Activated B cell treated with CpG ODN at 0.5 μM for 24 hours (primary cell): ENCODE results near the gene CACNB4. TPM values are rescaled to one million over a fixed set of nuclear protein-coding genes. Genes with fewer than 3 reads are reported as not detected.

Experiments used
- ATAC-seq: fragments of 200-7000 bp; cut with Tn5 transposase; one replicate; pipeline ENCODE4 v1.10.0; 2021; ENCODE audit warnings: low read depth, mild to moderate bottlenecking, moderate library complexity
- CTCF ChIA-PET: fragments of 350-600 bp; sonication (Branson Sonifier 250); formaldehyde crosslinking; loops from one replicate; lab custom pipeline; 2021; ENCODE audit warnings: antibody characterized with exemption; lab: Charles Lee
- POLR2A ChIA-PET: fragments of 350-600 bp; sonication (Branson Sonifier 250); formaldehyde crosslinking; loops from one replicate; lab custom pipeline; 2021; ENCODE audit warnings: antibody characterized with exemption; lab: Charles Lee
- DNase-seq: peaks from one replicate; pipeline ENCODE4 v3.0.0; 2022
- H3K27ac Mint-ChIP-seq: one replicate; pipeline ENCODE4 v1.8.0; 2020; ENCODE audit warnings: mixed read lengths
- H3K27me3 Mint-ChIP-seq: one replicate; pipeline ENCODE4 v1.8.0; 2021; ENCODE audit warnings: mixed read lengths
- H3K36me3 Mint-ChIP-seq: one replicate; pipeline ENCODE4 v1.8.0; 2021; ENCODE audit warnings: low read depth, mixed read lengths
- H3K4me1 Mint-ChIP-seq: one replicate; pipeline ENCODE4 v1.8.0; 2021; ENCODE audit warnings: mixed read lengths
- H3K4me3 Mint-ChIP-seq: one replicate; pipeline ENCODE4 v1.8.0; 2020; ENCODE audit warnings: mild to moderate bottlenecking, mixed read lengths
- H3K9me3 Mint-ChIP-seq: one replicate; pipeline ENCODE4 v1.8.0; 2020; ENCODE audit warnings: mixed read lengths
- intact Hi-C: fragments of 100-400 bp; cut with micrococcal nuclease; formaldehyde crosslinking; loops from one replicate; pipeline ENCODE4 v1.15.1; 2024
- total RNA-seq: library from RNA; stranded (reverse); gene quantifications from 2 replicates; pipeline ENCODE4 v1.2.3, GENCODE V29; 2022
- TF ChIP-seq, protein P1 (sequence below): fragments of 200-600 bp; IDR thresholded peaks from one replicate; pipeline ENCODE4 v1.8.0; 2022; ENCODE audit warnings: antibody characterized with exemption, mild to moderate bottlenecking

The CACNB4 gene
- total RNA-seq, 1 donor from 2014 or later, result 0.86 TPM

DNA sequence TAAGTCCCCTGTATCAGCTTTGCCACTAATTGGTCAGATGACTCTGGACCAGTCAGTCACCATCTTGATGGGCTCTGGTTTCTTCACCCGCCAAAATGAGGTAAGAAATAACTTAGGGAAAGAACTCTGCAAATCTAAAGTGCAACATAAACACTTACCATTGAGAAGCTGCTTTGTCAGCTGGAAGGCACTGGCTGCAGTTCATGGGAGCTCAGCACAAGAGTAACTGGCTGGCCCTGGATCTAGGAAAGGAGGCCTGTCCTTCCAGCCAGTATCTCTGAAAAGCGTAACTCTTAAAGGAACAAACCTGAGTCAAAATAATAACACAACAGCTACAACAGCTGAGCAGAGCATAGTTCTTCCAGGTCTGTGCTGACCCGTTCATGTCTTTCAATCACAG lies 123.9 kb downstream of the CACNB4 start:
- TF ChIP-seq, protein P1, sequence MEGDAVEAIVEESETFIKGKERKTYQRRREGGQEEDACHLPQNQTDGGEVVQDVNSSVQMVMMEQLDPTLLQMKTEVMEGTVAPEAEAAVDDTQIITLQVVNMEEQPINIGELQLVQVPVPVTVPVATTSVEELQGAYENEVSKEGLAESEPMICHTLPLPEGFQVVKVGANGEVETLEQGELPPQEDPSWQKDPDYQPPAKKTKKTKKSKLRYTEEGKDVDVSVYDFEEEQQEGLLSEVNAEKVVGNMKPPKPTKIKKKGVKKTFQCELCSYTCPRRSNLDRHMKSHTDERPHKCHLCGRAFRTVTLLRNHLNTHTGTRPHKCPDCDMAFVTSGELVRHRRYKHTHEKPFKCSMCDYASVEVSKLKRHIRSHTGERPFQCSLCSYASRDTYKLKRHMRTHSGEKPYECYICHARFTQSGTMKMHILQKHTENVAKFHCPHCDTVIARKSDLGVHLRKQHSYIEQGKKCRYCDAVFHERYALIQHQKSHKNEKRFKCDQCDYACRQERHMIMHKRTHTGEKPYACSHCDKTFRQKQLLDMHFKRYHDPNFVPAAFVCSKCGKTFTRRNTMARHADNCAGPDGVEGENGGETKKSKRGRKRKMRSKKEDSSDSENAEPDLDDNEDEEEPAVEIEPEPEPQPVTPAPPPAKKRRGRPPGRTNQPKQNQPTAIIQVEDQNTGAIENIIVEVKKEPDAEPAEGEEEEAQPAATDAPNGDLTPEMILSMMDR, result no peak
- no peak overlapping the region for H3K27ac Mint-ChIP-seq
- H3K4me3 Mint-ChIP-seq, result no peak overlapping the region
- H3K9me3 Mint-ChIP-seq, result no peaks in the 10 kb centered on the region
- H3K4me1 Mint-ChIP-seq, result no peaks in the 10 kb centered on the region
- H3K36me3 Mint-ChIP-seq, result no peaks in the 10 kb centered on the region
- intact Hi-C loops, result no loop called here
- CTCF ChIA-PET, result no interaction called here
- H3K27me3 Mint-ChIP-seq, result peaks cover 3% of the 10 kb centered on the region
- ATAC-seq (no peak), DNase-seq (no peak)
- POLR2A ChIA-PET, result no interaction called here

DNA sequence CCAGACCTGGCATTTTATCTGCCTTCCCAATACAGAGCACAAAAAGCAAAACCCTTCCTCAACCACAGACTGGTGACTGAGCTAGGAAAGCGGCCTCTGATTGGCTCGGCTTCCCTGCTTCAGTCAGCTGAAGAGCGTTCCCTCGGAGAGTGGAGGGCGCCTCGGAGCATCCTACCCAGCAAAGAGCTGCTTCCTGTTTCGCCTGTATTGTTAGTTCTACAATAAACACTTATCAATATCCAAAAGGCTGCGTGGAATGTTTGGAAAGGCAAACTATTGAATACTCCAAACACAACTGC lies 125.0 kb downstream of the CACNB4 start:
- no peak for DNase-seq
- H3K27ac Mint-ChIP-seq, result no peak overlapping the region
- TF ChIP-seq, protein P1, result no peak
- no peaks in the 10 kb centered on the region for H3K36me3 Mint-ChIP-seq
- CTCF ChIA-PET, result no interaction called here
- ATAC-seq, result no peak
- no peaks in the 10 kb centered on the region for H3K9me3 Mint-ChIP-seq
- H3K4me3 Mint-ChIP-seq, result no peak overlapping the region
- peaks cover 3% of the 10 kb centered on the region for H3K27me3 Mint-ChIP-seq
- intact Hi-C loops, result no loop called here
- POLR2A ChIA-PET, result interaction anchor here (0.6 kb wide), 1 partner anchor 710 kb away, joined by 9 read pairs; no protein-coding TSS in a partner anchor
- no peaks in the 10 kb centered on the region for H3K4me1 Mint-ChIP-seq

DNA sequence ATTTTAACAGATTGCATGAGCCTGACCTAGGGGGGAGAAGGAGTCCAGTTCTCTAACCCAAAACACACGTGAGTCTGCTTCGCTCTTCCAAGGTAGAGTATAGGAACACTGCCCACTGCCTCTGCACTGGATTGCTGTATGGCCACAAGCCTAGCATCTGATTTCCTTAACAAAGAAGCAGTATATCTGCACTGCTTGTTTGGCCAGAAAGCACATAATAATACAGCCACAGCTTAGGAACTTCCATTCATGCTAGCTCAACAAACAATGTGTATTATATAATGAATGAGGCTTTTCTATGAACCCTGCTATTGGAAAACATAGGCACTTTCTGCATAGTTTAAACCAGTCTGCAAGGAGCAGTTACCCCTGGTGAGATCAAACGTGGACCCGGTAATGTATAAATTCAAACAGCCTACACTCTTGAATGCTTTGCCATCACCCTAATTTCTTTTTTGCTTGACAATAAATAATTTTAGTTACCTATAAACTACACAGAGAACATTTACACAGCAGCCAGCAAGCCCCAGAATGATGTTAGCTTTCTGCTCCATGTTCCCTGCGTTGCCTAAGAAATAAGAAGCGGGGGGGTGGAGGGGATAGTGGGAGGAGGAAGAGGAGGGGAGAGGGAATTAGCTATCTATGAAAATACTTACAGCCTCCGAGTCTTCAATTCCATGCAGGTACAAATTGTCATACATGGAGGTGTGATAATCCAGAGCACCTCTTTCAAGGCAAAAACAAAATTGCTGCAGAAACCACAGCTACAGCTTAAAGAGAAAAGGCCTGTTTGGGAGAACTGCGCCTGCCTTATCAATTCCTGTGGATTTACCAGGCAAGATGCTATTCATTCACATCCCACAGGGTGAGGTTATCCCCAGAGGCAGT lies 125.6 kb downstream of the CACNB4 start:
- intact Hi-C loops, result no loop called here
- CTCF ChIA-PET, result no interaction called here
- TF ChIP-seq, protein P1, result no peak
- H3K27ac Mint-ChIP-seq, result no peak overlapping the region
- POLR2A ChIA-PET, result interaction anchor here (0.6 kb wide), 1 partner anchor 709 kb away, joined by 9 read pairs; no protein-coding TSS in a partner anchor
- H3K4me3 Mint-ChIP-seq, result no peak overlapping the region
- peaks cover 3% of the 10 kb centered on the region for H3K27me3 Mint-ChIP-seq
- ATAC-seq (no peak), DNase-seq (no peak)
- no peaks in the 10 kb centered on the region for H3K4me1 Mint-ChIP-seq
- H3K36me3 Mint-ChIP-seq, result no peaks in the 10 kb centered on the region
- H3K9me3 Mint-ChIP-seq, result no peaks in the 10 kb centered on the region

DNA sequence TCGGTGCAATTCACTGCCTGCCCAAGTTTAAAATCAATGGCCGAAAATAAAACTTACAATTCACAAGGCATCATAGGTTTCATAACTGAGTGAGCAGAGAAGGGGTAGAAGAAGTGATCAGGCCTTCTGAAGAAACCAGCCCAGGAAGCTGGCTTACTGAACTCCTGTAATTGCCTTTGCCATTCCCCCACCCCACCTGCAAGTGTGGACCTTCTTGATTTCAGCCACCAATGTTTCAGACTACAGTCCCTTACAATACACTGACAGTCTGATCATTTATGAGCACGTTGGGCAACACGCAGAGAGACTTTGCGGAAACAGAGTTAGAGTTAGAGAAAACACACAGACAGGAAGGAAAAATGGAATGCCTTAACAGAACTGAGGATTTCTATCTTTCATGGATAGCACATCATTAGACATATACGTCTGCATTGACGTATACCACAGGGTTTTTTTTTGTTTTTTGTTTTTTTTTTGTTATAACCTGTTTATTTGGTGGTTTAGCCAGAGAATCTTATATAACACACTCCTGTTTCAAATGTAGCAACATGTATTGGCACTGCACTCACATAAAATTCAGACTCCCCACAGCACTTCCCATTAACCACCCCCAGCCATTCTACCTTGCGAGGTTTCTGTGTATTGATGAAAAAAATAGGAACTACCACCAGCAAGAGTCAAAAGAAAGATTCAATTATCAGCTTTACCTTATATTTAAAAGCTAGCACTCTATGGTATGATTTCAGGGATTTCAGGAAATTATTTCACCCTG lies 126.4 kb downstream of the CACNB4 start:
- peaks cover 3% of the 10 kb centered on the region for H3K27me3 Mint-ChIP-seq
- TF ChIP-seq, protein P1, result no peak
- no peak overlapping the region for H3K4me3 Mint-ChIP-seq
- CTCF ChIA-PET, result no interaction called here
- H3K9me3 Mint-ChIP-seq, result no peaks in the 10 kb centered on the region
- no peak for ATAC-seq
- no peak for DNase-seq
- H3K4me1 Mint-ChIP-seq, result no peaks in the 10 kb centered on the region
- no peaks in the 10 kb centered on the region for H3K36me3 Mint-ChIP-seq
- POLR2A ChIA-PET, result no interaction called here
- intact Hi-C loops, result no loop called here
- no peak overlapping the region for H3K27ac Mint-ChIP-seq

DNA sequence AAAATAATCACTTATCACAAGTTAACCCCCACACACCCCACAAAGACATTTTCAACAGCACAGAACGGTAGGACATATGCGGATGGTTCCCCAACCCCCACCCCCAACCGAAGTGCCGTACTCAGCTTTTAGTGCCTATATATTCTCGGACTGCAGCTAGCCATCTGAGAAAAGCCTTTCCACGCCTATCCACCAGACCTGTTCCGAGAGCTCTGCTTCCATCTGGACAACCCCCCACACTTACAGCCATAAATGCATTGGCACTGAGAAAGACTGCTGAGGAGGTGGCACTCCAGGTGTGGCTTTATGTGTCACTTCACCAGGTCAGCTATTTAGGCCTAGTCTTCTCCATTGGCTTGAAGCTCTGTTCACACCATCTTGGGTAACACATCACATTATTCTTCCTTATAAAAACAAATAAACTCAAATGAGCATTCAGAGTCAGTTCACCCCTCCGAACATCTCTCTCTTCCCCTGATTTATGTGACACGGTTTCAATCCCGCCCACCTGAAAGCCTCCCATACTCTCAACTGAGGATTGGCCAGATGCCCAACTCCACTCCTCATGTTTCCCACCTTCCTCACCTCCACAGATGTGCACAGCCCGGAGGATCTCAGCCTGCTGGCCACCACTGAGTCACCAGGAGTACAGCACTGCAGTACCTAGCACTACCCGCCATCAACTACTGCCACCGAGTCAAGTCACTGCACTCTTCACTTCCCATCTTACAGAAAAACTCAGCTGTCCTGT lies 127.4 kb downstream of the CACNB4 start:
- ChIA-PET POLR2A (no interaction called here), CTCF (no interaction called here)
- no peaks in the 10 kb centered on the region for H3K4me1 Mint-ChIP-seq
- no peaks in the 10 kb centered on the region for H3K36me3 Mint-ChIP-seq
- DNase-seq, result no peak
- peaks cover 3% of the 10 kb centered on the region for H3K27me3 Mint-ChIP-seq
- no peak overlapping the region for H3K4me3 Mint-ChIP-seq
- no peak overlapping the region for H3K27ac Mint-ChIP-seq
- H3K9me3 Mint-ChIP-seq, result no peaks in the 10 kb centered on the region
- no peak for ATAC-seq
- intact Hi-C loops, result no loop called here
- TF ChIP-seq, protein P1, result no peak
